ENCODE data around the gene RABAC1. TPM values are rescaled to one million over a fixed set of nuclear protein-coding genes. Genes with fewer than 3 reads are reported as not detected.

The RABAC1 gene
- total and polyA plus RNA-seq, 2 experiments from 2014 or later, result 151 to 206 TPM

GRCh38 chr19:41997121-41997850 is 38.2 kb upstream of the RABAC1 start:
- no peaks in the 10 kb centered on the region for H3K79me2 ChIP-seq (replicated peaks; ENCODE audit: insufficient read depth)
- DNase-seq (ENCODE audit: low spot score), result peak; percentile 88
- peak overlapping the region; percentile 89 for H3K4me2 ChIP-seq
- H3K27me3 Mint-ChIP-seq (ENCODE audit: insufficient read depth, low read depth, poor library complexity), result peaks cover 73% of the 10 kb centered on the region
- H3K27ac ChIP-seq (ENCODE audit: low read depth), result no peak overlapping the region
- peaks cover 27% of the 10 kb centered on the region; the same call in 1 of the 2 replicates for H3F3A ChIP-seq (replicated peaks; ENCODE audit: low read depth)
- H4K20me1 ChIP-seq (replicated peaks; ENCODE audit: insufficient read depth), result peaks cover 10% of the 10 kb centered on the region; the same call in 1 of the 2 replicates
- H3K27ac Mint-ChIP-seq, result no peak overlapping the region
- H3K9me3 Mint-ChIP-seq, result no peaks in the 10 kb centered on the region
- H3K4me1 Mint-ChIP-seq, result peaks cover 39% of the 10 kb centered on the region
- TF ChIP-seq NANOG (IDR thresholded peaks at IDR 0.05; ENCODE audit: borderline replicate concordance), result no peak
- TF ChIP-seq, protein P1, sequence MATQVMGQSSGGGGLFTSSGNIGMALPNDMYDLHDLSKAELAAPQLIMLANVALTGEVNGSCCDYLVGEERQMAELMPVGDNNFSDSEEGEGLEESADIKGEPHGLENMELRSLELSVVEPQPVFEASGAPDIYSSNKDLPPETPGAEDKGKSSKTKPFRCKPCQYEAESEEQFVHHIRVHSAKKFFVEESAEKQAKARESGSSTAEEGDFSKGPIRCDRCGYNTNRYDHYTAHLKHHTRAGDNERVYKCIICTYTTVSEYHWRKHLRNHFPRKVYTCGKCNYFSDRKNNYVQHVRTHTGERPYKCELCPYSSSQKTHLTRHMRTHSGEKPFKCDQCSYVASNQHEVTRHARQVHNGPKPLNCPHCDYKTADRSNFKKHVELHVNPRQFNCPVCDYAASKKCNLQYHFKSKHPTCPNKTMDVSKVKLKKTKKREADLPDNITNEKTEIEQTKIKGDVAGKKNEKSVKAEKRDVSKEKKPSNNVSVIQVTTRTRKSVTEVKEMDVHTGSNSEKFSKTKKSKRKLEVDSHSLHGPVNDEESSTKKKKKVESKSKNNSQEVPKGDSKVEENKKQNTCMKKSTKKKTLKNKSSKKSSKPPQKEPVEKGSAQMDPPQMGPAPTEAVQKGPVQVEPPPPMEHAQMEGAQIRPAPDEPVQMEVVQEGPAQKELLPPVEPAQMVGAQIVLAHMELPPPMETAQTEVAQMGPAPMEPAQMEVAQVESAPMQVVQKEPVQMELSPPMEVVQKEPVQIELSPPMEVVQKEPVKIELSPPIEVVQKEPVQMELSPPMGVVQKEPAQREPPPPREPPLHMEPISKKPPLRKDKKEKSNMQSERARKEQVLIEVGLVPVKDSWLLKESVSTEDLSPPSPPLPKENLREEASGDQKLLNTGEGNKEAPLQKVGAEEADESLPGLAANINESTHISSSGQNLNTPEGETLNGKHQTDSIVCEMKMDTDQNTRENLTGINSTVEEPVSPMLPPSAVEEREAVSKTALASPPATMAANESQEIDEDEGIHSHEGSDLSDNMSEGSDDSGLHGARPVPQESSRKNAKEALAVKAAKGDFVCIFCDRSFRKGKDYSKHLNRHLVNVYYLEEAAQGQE (IDR thresholded peaks at IDR 0.05; ENCODE audit: unreplicated experiment), result peak; percentile 83
- peak overlapping the region; percentile 70 for H3K4me3 Mint-ChIP-seq
- no peaks in the 10 kb centered on the region; the same call in 1 of the 2 replicates for H3K36me3 ChIP-seq (ENCODE audit: insufficient read depth)
- H3K4me3 ChIP-seq, result peak overlapping the region; percentile 58
- peaks cover 22% of the 10 kb centered on the region for H3K4me1 ChIP-seq (ENCODE audit: insufficient read depth)
- H3K36me3 Mint-ChIP-seq (ENCODE audit: low read depth), result peaks cover 11% of the 10 kb centered on the region; the same call in 2 of the 3 replicates
- H3K9me2 ChIP-seq (ENCODE audit: insufficient read depth), result no peaks in the 10 kb centered on the region
- no peak overlapping the region for H2AFZ ChIP-seq
- H3K27me3 ChIP-seq (ENCODE audit: insufficient read depth), result peaks cover 72% of the 10 kb centered on the region
- ATAC-seq, result peak; percentile 58

GRCh38 chr19:41995959-41996797 is 37.1 kb upstream of the RABAC1 start:
- Histone ChIP-seq H2AFZ (no peak overlapping the region), H4K20me1 (replicated peaks; ENCODE audit: insufficient read depth) (peaks cover 10% of the 10 kb centered on the region; the same call in 1 of the 2 replicates), H3K9me2 (ENCODE audit: insufficient read depth) (no peaks in the 10 kb centered on the region), H3F3A (replicated peaks; ENCODE audit: low read depth) (peaks cover 27% of the 10 kb centered on the region; the same call in 1 of the 2 replicates), H3K36me3 (ENCODE audit: insufficient read depth) (no peaks in the 10 kb centered on the region; the same call in 1 of the 2 replicates), H3K4me1 (ENCODE audit: insufficient read depth) (peaks cover 22% of the 10 kb centered on the region), H3K4me3 (0 out of 2 replicates have a peak overlapping the region, but pooled peaks have one; percentile 17), H3K27ac (ENCODE audit: low read depth) (no peak overlapping the region), H3K27me3 (ENCODE audit: insufficient read depth) (peaks cover 65% of the 10 kb centered on the region), H3K4me2 (no peak overlapping the region), H3K79me2 (replicated peaks; ENCODE audit: insufficient read depth) (no peaks in the 10 kb centered on the region)
- ATAC-seq (peak; percentile 3), DNase-seq (ENCODE audit: low spot score) (peak; percentile 98)
- H3K9me3 Mint-ChIP-seq, result no peaks in the 10 kb centered on the region
- H3K27me3 Mint-ChIP-seq (ENCODE audit: insufficient read depth, low read depth, poor library complexity), result peaks cover 67% of the 10 kb centered on the region
- peaks cover 39% of the 10 kb centered on the region for H3K4me1 Mint-ChIP-seq
- H3K27ac Mint-ChIP-seq, result no peak overlapping the region
- peak overlapping the region; percentile 24; the same call in 2 of the 3 replicates for H3K4me3 Mint-ChIP-seq
- H3K36me3 Mint-ChIP-seq (ENCODE audit: low read depth), result peaks cover 4% of the 10 kb centered on the region; the same call in 2 of the 3 replicates
- TF ChIP-seq NANOG (IDR thresholded peaks at IDR 0.05; ENCODE audit: borderline replicate concordance), result no peak
- TF ChIP-seq STAT1 (IDR thresholded peaks at IDR 0.05; ENCODE audit: unreplicated experiment), result no peak
- TF ChIP-seq, protein P2, sequence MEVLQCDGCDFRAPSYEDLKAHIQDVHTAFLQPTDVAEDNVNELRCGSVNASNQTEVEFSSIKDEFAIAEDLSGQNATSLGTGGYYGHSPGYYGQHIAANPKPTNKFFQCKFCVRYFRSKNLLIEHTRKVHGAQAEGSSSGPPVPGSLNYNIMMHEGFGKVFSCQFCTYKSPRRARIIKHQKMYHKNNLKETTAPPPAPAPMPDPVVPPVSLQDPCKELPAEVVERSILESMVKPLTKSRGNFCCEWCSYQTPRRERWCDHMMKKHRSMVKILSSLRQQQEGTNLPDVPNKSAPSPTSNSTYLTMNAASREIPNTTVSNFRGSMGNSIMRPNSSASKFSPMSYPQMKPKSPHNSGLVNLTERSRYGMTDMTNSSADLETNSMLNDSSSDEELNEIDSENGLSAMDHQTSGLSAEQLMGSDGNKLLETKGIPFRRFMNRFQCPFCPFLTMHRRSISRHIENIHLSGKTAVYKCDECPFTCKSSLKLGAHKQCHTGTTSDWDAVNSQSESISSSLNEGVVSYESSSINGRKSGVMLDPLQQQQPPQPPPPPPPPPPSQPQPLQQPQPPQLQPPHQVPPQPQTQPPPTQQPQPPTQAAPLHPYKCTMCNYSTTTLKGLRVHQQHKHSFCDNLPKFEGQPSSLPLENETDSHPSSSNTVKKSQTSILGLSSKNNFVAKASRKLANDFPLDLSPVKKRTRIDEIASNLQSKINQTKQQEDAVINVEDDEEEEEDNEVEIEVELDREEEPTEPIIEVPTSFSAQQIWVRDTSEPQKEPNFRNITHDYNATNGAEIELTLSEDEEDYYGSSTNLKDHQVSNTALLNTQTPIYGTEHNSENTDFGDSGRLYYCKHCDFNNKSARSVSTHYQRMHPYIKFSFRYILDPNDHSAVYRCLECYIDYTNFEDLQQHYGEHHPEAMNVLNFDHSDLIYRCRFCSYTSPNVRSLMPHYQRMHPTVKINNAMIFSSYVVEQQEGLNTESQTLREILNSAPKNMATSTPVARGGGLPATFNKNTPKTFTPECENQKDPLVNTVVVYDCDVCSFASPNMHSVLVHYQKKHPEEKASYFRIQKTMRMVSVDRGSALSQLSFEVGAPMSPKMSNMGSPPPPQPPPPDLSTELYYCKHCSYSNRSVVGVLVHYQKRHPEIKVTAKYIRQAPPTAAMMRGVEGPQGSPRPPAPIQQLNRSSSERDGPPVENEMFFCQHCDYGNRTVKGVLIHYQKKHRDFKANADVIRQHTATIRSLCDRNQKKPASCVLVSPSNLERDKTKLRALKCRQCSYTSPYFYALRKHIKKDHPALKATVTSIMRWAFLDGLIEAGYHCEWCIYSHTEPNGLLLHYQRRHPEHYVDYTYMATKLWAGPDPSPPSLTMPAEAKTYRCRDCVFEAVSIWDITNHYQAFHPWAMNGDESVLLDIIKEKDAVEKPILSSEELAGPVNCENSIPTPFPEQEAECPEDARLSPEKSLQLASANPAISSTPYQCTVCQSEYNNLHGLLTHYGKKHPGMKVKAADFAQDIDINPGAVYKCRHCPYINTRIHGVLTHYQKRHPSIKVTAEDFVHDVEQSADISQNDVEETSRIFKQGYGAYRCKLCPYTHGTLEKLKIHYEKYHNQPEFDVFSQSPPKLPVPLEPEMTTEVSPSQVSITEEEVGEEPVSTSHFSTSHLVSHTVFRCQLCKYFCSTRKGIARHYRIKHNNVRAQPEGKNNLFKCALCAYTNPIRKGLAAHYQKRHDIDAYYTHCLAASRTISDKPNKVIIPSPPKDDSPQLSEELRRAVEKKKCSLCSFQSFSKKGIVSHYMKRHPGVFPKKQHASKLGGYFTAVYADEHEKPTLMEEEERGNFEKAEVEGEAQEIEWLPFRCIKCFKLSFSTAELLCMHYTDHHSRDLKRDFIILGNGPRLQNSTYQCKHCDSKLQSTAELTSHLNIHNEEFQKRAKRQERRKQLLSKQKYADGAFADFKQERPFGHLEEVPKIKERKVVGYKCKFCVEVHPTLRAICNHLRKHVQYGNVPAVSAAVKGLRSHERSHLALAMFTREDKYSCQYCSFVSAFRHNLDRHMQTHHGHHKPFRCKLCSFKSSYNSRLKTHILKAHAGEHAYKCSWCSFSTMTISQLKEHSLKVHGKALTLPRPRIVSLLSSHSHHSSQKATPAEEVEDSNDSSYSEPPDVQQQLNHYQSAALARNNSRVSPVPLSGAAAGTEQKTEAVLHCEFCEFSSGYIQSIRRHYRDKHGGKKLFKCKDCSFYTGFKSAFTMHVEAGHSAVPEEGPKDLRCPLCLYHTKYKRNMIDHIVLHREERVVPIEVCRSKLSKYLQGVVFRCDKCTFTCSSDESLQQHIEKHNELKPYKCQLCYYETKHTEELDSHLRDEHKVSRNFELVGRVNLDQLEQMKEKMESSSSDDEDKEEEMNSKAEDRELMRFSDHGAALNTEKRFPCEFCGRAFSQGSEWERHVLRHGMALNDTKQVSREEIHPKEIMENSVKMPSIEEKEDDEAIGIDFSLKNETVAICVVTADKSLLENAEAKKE (CRISPR knock-in tag; IDR thresholded peaks at IDR 0.05), result no peak
- TF ChIP-seq CREB1 (CRISPR knock-in tag; IDR thresholded peaks at IDR 0.05; ENCODE audit: low read depth), result no peak
